Mesenteric fat pad (tissue), 1 donor: ENCODE measurements around the gene ARHGAP10. TPM values are rescaled to one million over a fixed set of nuclear protein-coding genes. Genes with fewer than 3 reads are reported as not detected.
"Not testable (repeated sequence)": the region's sequence is repeated elsewhere in the genome, so short reads cannot be mapped to it uniquely, and the experiment has no call there.

ENCODE experiments used
- DNase-seq: peaks from one replicate; pipeline ENCODE4 v3.0.0-alpha.2; 2020; ENCODE audit warnings: low spot score
- total RNA-seq: library from RNA; stranded (reverse); fragmentation: NEBNext Ultra II Directional; extraction: Animal tissue kit (Norgen Biotek cat#: 25700); gene quantifications from one replicate; pipeline ENCODE4 v1.2.1, GENCODE V29; 2021
- donor health status: DM: yes; HTN: yes; CAD: no.

ARHGAP10 gene
- total RNA-seq, 1 donor from 2014 or later, result 43.4 TPM

- no peak for DNase-seq
Observed at GRCh38 chr4:147891476-147892115, 159.7 kb downstream of the ARHGAP10 start.

DNA sequence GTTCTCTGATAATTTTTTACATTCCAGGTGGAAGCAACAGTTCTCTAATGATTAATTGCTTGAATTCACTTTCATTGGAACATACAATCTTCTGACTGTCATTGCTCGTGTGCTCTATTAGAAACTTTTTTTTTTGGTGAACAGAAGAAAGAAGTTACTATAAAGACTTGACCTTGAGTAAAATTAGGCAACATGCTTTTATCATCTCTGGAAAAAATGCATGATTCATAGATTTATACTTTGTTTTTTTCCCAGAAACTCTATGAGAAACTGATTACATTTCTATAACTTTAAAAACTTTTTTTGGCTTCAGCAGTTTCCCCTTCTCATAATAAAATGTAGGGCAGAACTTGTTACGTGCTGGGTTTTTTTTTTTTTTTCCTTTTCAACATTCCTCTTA, 167.6 kb downstream of the ARHGAP10 start:
- DNase-seq, result no peak

DNA sequence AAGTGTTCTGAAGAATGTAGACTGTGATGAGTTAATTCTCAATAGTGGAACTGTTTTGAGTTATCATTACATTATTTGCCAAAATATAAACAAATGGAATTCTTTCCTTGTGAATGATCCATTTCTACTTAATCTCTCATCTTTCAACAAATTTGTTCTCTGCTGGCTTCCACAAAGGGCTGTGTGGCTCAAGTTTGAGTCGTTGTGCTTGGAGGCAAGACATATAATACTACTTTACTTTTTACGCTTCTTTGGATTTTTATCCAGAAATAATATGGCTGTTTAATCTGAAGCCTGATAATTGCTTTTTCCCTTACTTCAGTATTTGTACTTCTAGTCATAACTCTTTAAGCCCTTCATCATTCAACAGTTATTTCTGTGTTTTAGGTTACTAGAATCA, 169.5 kb downstream of the ARHGAP10 start:
- no peak for DNase-seq

- DNase-seq, result no peak
Observed at GRCh38 chr4:147901916-147902315, 170.0 kb downstream of the ARHGAP10 start.

- no peak for DNase-seq
Observed at GRCh38 chr4:147909225-147909624, 177.3 kb downstream of the ARHGAP10 start.

DNA sequence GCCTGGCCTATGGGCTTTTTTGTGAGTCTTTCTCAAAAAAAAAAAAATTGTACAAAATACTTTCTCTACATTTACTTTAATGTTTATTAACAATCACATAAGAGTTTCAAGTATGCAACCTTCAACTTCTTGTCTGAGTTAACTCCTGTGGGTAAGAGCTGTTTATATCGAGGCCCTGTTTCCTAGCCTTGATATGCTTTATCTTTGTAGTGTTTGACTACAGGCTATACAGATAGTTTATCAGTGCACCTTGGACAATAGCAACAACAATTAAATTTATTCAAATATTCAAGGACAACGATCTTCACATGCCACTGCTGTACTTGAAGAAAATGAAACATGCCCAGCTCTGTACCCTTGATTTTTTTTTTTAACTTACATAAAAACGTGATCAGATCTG, 178.4 kb downstream of the ARHGAP10 start:
- no peak for DNase-seq

GRCh38 chr4:147912106-147912505, 180.2 kb downstream of the ARHGAP10 start:
- not testable (repeated sequence) for DNase-seq

DNA sequence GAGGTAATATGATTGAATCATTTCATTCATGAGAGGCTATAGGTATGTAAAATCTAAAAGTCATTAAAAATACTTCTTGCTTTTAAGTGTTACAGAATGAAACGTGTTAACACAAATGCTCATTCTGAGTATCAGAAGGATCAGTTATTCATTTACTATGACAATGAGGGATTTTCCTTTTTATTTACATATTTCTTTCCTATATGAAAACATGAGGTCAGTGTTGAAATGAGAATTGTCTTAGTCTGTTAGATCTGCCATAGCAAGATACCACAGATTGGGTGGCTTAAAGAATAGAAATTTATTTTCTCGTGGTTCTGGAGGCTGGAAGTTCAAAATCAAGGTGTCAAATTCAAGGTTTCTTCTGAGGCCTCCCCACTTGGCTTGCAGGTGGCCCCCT, 181.2 kb downstream of the ARHGAP10 start:
- DNase-seq, result no peak

DNA sequence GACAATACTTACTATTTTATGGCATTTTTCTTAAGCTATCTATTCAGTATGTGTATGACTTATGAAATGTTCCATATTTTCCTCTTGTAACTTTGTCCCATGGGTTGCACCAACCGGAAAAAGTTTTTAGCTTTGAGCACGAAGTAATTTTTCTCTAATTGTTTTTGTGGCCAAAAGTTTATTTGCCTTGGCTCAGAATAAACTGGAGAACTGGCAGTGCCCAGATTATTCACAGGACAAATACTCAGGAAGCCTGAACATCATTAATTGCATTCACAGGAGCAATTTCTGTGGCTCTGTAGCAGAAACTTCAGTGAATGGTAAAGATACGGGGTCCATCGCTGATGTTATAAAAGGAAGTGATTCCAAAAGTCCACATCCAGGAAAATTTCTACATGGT, 184.5 kb downstream of the ARHGAP10 start:
- no peak for DNase-seq

- DNase-seq, result no peak
Observed at GRCh38 chr4:147923381-147923780, 191.5 kb downstream of the ARHGAP10 start.

DNA sequence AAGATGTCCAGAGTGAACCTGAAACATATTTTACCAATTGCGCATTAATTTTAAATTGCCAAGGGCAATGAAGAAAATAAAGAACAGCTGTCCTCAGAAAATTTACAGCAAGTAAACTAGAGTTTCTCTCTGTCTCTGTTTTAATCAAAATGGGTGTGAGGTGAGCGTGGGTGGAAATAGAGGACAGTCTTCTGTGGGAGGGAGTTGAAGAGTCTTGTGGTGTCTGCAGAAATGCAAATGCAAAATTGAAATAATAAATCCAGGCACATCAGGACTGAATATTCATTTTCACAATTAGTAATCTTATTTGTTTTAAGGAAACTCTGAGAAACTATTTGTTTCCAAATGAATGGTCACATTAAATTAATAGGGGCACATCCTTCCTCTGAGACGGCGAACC, 192.0 kb downstream of the ARHGAP10 start:
- no peak for DNase-seq

GRCh38 chr4:147924604-147925412, 192.9 kb downstream of the ARHGAP10 start:
- no peak for DNase-seq

GRCh38 chr4:147927377-147928137, 195.7 kb downstream of the ARHGAP10 start:
- no peak for DNase-seq

DNA sequence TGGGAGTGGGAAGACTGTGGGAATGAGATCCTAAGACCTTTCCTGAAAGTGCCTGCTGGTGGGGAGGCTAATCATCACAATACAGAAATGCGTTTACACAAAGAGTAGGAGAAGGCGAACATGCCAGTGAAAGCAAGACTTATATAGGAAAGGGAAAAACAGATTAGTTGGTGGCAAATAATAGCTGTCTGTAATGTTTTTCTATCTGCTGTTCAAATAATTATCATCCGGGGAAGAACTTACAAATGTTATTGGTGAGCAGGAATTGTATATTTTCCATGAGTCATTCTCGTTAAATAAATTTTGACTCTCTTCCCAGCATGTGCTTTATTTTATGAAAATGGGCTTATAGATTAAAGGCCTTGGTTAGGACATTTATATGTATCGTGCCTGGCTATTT, 196.5 kb downstream of the ARHGAP10 start:
- no peak for DNase-seq

DNA sequence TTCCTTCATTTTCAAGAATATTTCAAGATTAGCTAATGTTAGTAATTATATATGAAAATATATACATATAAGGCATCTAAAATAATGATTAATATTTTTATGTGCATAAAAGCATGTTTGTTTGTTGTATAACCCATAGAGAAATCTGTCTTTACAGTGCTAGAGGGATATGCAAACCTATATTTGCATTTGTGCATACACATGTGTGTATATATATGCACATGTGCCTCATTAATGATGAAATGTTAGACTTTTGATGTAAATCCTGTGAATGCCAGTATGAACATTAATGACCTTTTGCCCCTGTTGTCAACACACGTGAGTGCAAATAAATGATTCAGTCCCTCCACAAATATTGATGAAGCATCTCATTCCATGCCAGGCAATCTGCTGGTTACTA, 197.9 kb downstream of the ARHGAP10 start:
- no peak for DNase-seq

- no peak for DNase-seq
Observed at GRCh38 chr4:147933316-147933715, 201.4 kb downstream of the ARHGAP10 start.

DNA sequence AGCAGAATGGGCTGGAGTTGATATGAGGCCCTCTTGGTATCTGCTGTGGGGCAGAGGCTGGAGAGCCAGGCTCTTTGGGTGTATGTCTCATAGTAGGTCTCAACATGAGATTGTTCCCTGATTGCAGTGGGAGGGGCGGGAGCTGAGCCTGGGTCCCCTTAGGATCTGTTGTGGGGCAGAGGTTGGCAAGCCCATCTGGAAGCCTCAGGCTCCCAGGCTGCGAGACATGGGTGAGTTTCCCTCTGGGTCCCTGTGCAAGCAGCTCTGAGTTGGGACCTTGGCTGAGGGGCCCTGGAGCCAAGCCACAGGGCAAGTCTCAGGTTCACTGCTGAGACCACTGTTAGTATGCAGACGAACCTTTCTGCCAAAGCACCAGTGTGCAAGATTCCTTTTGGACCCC, 201.9 kb downstream of the ARHGAP10 start:
- no peak for DNase-seq

DNA sequence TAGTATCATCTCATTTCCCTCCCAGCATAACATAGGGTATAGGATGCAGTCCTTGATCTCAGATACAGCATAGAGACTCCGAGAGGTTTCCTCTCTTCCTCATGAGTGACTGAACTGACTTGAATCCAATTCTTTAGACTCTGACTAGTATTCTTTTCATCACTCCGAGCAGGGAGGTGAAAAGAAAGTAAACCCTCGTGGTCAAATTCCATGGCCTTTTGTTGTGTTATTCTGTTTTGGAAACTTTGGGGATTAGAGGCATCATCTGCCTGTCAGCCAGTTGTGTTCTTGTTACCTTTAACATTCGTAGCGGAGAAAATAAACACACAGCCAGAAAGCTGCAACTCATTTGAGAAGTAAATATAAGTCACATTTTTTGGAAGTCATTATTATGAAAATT, 206.6 kb downstream of the ARHGAP10 start:
- no peak for DNase-seq

DNA sequence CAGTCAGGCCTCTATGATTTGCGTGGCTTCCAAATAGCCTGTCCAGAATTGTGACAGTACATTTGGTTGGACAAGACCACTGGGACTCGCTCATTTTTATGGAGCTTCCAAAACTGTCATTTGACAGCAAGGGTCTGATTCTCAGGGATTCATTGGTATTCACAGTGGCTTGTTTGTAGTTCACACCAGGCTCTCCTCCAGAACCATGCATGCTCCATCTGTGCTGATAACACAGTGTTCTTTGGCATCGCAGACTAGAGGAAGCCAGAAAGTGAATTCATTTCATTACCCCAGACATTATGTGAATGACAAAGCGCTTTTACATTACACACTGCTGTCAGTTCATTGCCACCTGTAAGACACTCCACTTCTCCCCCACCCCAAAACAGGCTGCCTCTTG, 208.3 kb downstream of the ARHGAP10 start:
- DNase-seq, result no peak

DNA sequence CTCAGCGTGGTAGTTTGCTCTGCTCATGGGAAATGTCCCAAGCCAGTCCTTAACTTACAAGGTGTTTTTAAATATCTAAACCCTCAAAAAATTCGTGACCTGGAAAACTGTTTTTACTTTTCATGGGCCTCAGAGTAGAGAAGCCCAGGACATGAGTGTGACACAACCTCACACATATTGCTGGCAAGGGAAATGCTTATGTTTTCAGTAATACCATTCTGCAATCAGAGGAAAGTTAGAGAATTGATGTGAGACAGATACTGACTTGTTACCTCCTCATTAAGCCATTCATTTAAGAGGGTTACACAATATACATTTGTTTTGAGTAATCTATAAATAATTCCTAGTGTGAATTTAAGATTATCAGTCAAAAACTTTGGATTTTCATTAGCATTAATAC, 209.5 kb downstream of the ARHGAP10 start:
- no peak for DNase-seq

- DNase-seq, result no peak
Observed at GRCh38 chr4:147942729-147943128, 210.8 kb downstream of the ARHGAP10 start.

DNA sequence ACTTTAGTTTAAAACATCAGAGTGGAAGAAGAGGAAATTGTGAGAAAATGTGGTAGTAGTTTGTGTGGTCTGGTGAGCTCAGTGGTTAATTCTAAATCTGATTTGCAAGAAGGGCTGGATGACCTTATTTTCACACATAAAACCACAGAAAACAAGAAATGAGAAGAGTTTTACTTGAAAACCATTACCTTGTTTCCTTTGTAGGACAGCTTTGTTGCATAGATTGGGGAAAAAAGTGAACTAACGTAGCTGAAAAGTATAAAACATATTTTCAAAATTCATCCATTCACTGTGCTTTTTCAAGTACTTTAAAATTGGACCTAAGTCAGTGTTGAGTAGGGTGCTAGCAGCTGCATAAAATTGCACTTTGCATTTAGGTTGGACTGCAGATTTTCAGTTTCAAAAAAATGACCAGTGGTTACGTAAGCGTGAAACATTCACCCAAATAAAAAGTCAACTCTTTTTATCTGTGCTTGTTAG, 211.3 kb downstream of the ARHGAP10 start:
- DNase-seq, result no peak
